Esophagus muscularis mucosa (tissue), 4 donors: ENCODE results near the gene AKAP13. TPM values are rescaled to one million over a fixed set of nuclear protein-coding genes. Genes with fewer than 3 reads are reported as not detected.

Experiments used
- DNase-seq: peaks from one replicate; pipeline ENCODE4 v3.0.0-alpha.2; 2017; ENCODE audit errors: extremely low spot score
- H3K27ac ChIP-seq, 4 donors: fragments of 200-600 bp; sonication (generic); replicated peaks in 1 of 4; 1 replicate in 3 of 4; 2 replicates in 1 of 4; pipeline ENCODE4 v1.5.1; 2016 to 2019; ENCODE audit warnings: mild to moderate bottlenecking in 1 of 4
- H3K27me3 ChIP-seq, 4 donors: fragments of 200-600 bp; sonication (generic); one replicate each; pipeline versions ENCODE4 v1.5.1 to v1.6.0; 2016 to 2019
- H3K36me3 ChIP-seq, 4 donors: fragments of 200-600 bp; sonication (generic); one replicate each; pipeline ENCODE4 v1.5.1; 2016 to 2019
- H3K4me1 ChIP-seq, 4 donors: fragments of 200-600 bp; sonication (generic); one replicate each; pipeline ENCODE4 v1.5.1; 2016 to 2019
- H3K4me3 ChIP-seq, 4 donors: fragments of 200-600 bp; sonication (generic); 1 replicate in 2 of 4; 2 replicates in 2 of 4; pipeline ENCODE4 v1.5.1; 2016 to 2019; ENCODE audit warnings: mild to moderate bottlenecking in 4 of 4, moderate library complexity in 1 of 4
- H3K9me3 ChIP-seq, 4 donors: fragments of 200-600 bp; sonication (generic); 1 replicate in 3 of 4; 2 replicates in 1 of 4; pipeline ENCODE4 v1.5.1; 2016 to 2019
- CTCF ChIP-seq, 3 experiments: fragments of 200-600 bp in 2 of 3; fragments of 450-650 bp in 1 of 3; sonication (generic) in 2 of 3; IDR thresholded peaks; one replicate each; pipeline ENCODE4 v1.5.1; 2017 to 2019; ENCODE audit warnings: antibody characterized with exemption in 3 of 3, mild to moderate bottlenecking in 2 of 3, moderate library complexity in 1 of 3
- EP300 ChIP-seq: sonication (generic); formaldehyde crosslinking; IDR thresholded peaks from one replicate; pipeline ENCODE4 v1.6.1; 2017; ENCODE audit warnings: antibody characterized with exemption
- POLR2A ChIP-seq: fragments of 450-650 bp; IDR thresholded peaks from one replicate; pipeline ENCODE4 v1.6.1; 2017; ENCODE audit warnings: antibody characterized with exemption, moderate library complexity, mild to moderate bottlenecking, low read depth
- POLR2AphosphoS5 ChIP-seq, 2 donors: sonication (generic); formaldehyde crosslinking; IDR thresholded peaks; one replicate each; pipeline ENCODE4 v1.6.1; 2017; ENCODE audit warnings: antibody characterized with exemption in 2 of 2
- WGBS: methylation state at CpG from one replicate; pipeline ENCODE4 v1.1.5; 2018; 5-methylcytosine and 5-hydroxymethylcytosine counted together
- intact Hi-C: fragments of 100-400 bp; cut with DNase I; formaldehyde crosslinking; loops from one replicate; pipeline ENCODE4 v1.15.1; 2023
- total RNA-seq, 4 donors: library from RNA; depleted of rRNA; stranded (reverse); fragments of >200 nt; gene quantifications; one replicate each; pipeline versions ENCODE4 v1.1.0 to v1.2.1, GENCODE V29; 2016

AKAP13 gene
- total RNA-seq, 4 donors from 2014 or later = 232 to 323 (median 284) TPM

GRCh38 chr15:85737061-85737460 is 356.7 kb downstream of the AKAP13 start:
- H3K4me3 ChIP-seq = no peak overlapping the region
- intact Hi-C loops = no loop called here
- peaks cover 55 to 98% (median 84%) of the 10 kb centered on the region in 4 donors for H3K36me3 ChIP-seq

GRCh38 chr15:85741021-85741421 is 360.6 kb downstream of the AKAP13 start:
- peaks cover 13 to 51% (median 32%) of the 10 kb centered on the region in 4 donors for H3K4me1 ChIP-seq
- H3K36me3 ChIP-seq = peaks cover 62 to 98% (median 82%) of the 10 kb centered on the region in 4 donors
- no peak for TF ChIP-seq POLR2AphosphoS5 (IDR thresholded peaks at IDR 0.05)
- TF ChIP-seq POLR2A = no peak
- TF ChIP-seq CTCF (IDR thresholded peaks at IDR 0.05) = no peak
- no peak for TF ChIP-seq EP300
- H3K4me3 ChIP-seq = no peak overlapping the region
- no peaks in the 10 kb centered on the region for H3K9me3 ChIP-seq
- intact Hi-C loops = no loop called here
- no peaks in the 10 kb centered on the region for H3K27me3 ChIP-seq
- H3K27ac ChIP-seq = peak overlapping the region in 1 of 4 donors; percentile 60
- no peak for DNase-seq
- WGBS = 93% methylated on average over 20 of the region's 20 CpGs

More at GRCh38 chr15:85737061-85737460, 356.7 kb downstream of the AKAP13 start:
- H3K4me1 ChIP-seq = peaks cover 5 to 23% (median 12%) of the 10 kb centered on the region in 4 donors
- H3K27me3 ChIP-seq = no peaks in the 10 kb centered on the region
- TF ChIP-seq EP300 (no peak), POLR2A (no peak), CTCF (IDR thresholded peaks at IDR 0.05) (no peak), POLR2AphosphoS5 (IDR thresholded peaks at IDR 0.05) (no peak)
- 88% methylated on average over 6 of the region's 6 CpGs for WGBS
- H3K9me3 ChIP-seq = peaks cover 0 to 13% (median 8%) of the 10 kb centered on the region in 4 donors
- no peak for DNase-seq
- peak overlapping the region in 1 of 4 donors; percentile 13 for H3K27ac ChIP-seq

- WGBS = 97% methylated on average over 11 of the region's 11 CpGs
- no peak for DNase-seq
- Histone ChIP-seq H3K4me1 (peaks cover 13 to 48% (median 33%) of the 10 kb centered on the region in 4 donors), H3K27ac (peak overlapping the region in 3 of 4 donors; percentile 28 to 60 (median 48)), H3K27me3 (no peaks in the 10 kb centered on the region), H3K9me3 (no peaks in the 10 kb centered on the region), H3K4me3 (no peak overlapping the region), H3K36me3 (peaks cover 65 to 98% (median 82%) of the 10 kb centered on the region in 4 donors)
- intact Hi-C loops = no loop called here
- no peak for TF ChIP-seq CTCF (IDR thresholded peaks at IDR 0.05)
Observed at GRCh38 chr15:85741662-85742061, 361.3 kb downstream of the AKAP13 start.

- TF ChIP-seq POLR2AphosphoS5 (IDR thresholded peaks at IDR 0.05) (peak in 1 of 2 donors; percentile 22), EP300 (no peak)
- Histone ChIP-seq H3K27me3 (no peaks in the 10 kb centered on the region), H3K4me1 (peaks cover 13 to 45% (median 34%) of the 10 kb centered on the region in 4 donors), H3K4me3 (no peak overlapping the region), H3K9me3 (no peaks in the 10 kb centered on the region), H3K27ac (peak overlapping the region in 3 of 4 donors; percentile 28 to 60 (median 48)), H3K36me3 (peaks cover 67 to 98% (median 82%) of the 10 kb centered on the region in 4 donors)
- WGBS = 51% methylated on average over 8 of the region's 8 CpGs
- intact Hi-C loops = no loop called here
- no peak for DNase-seq
Observed at GRCh38 chr15:85742186-85742821, 361.9 kb downstream of the AKAP13 start.

- Histone ChIP-seq H3K27ac (peak overlapping the region; percentile 21 to 48 (median 35)), H3K4me1 (peaks cover 19 to 53% (median 44%) of the 10 kb centered on the region in 4 donors), H3K36me3 (peaks cover 64 to 99% (median 83%) of the 10 kb centered on the region in 4 donors), H3K9me3 (no peaks in the 10 kb centered on the region), H3K4me3 (no peak overlapping the region), H3K27me3 (no peaks in the 10 kb centered on the region)
- DNase-seq = no peak
- intact Hi-C loops = no loop called here
- TF ChIP-seq EP300 (no peak), POLR2A (no peak), POLR2AphosphoS5 (IDR thresholded peaks at IDR 0.05) (peak in 1 of 2 donors; percentile 21), CTCF (IDR thresholded peaks at IDR 0.05) (no peak)
- 80% methylated on average over 12 of the region's 14 CpGs for WGBS
Observed at GRCh38 chr15:85743392-85744055, 363.1 kb downstream of the AKAP13 start.
